H1 (cell line): ENCODE data around the gene MRPS15. TPM values are rescaled to one million over a fixed set of nuclear protein-coding genes. Genes with fewer than 3 reads are reported as not detected.

Source experiments
- CTCF ChIA-PET: fragments of 300-600 bp; sonication (Branson Sonifier 250); formaldehyde crosslinking; loops from one replicate; lab custom pipeline; 2021; ENCODE audit not compliant: partially characterized antibody; lab: Charles Lee
- POLR2A ChIA-PET: fragments of 300-600 bp; sonication (Branson Sonifier 250); formaldehyde crosslinking; loops from one replicate; lab custom pipeline; 2021; ENCODE audit warnings: inconsistent platforms; ENCODE audit not compliant: partially characterized antibody; lab: Charles Lee
- DNase-seq, 2 experiments: peaks; one replicate each; pipeline versions ENCODE4 v3.0.0 to v3.0.0-alpha.2; 2010 to 2022; ENCODE audit warnings: low spot score in 2 of 2, low read depth in 1 of 2, mixed read lengths in 1 of 2
- FAIRE-seq: peaks from 2 replicates; lab custom pipeline; 2011; peaks lifted over from hg19 to GRCh38; lab: Jason Lieb, UNC
- H2AFZ ChIP-seq: 2 replicates; pipeline ENCODE4 v1.8.1; 2012; ENCODE audit warnings: low read length, inconsistent platforms
- H2AK5ac ChIP-seq: 2 replicates; pipeline ENCODE4 v1.6.1; 2013; ENCODE audit warnings: low read depth, low read length
- H2BK120ac ChIP-seq: replicated peaks from 2 replicates; pipeline ENCODE3; 2013; ENCODE audit warnings: low read depth, low read length, inconsistent platforms
- H2BK12ac ChIP-seq: 2 replicates; pipeline ENCODE4 v1.6.1; 2013; ENCODE audit warnings: low read depth, low read length
- H2BK15ac ChIP-seq: 2 replicates; pipeline ENCODE4 v1.6.1; 2013; ENCODE audit warnings: low read length
- H2BK20ac ChIP-seq: 2 replicates; pipeline ENCODE4 v1.6.1; 2013; ENCODE audit warnings: low read length
- H2BK5ac ChIP-seq: 2 replicates; pipeline ENCODE4 v1.6.1; 2013; ENCODE audit warnings: low read depth, low read length
- H3K14ac ChIP-seq: 2 replicates; pipeline ENCODE4 v1.6.1; 2013; ENCODE audit warnings: inconsistent platforms; ENCODE audit not compliant: insufficient read length
- H3K18ac ChIP-seq: 2 replicates; pipeline ENCODE4 v1.6.1; 2013; ENCODE audit warnings: low read length; ENCODE audit errors: extremely low read depth
- H3K23ac ChIP-seq: 2 replicates; pipeline ENCODE4 v1.6.1; 2013; ENCODE audit warnings: inconsistent platforms; ENCODE audit not compliant: insufficient read length
- H3K23me2 ChIP-seq: 2 replicates; pipeline ENCODE4 v1.6.1; 2013; ENCODE audit warnings: low read depth, low read length
- H3K27ac ChIP-seq: 2 replicates; pipeline ENCODE4 v1.6.1; 2011; ENCODE audit warnings: low read depth, low read length, inconsistent platforms
- H3K27me3 ChIP-seq, 4 experiments: replicated peaks in 1 of 4; 1 replicate in 1 of 4; 2 replicates in 3 of 4; pipeline versions ENCODE4 v1.6.1 to v1.8.1; 2011 to 2013; ENCODE audit warnings: low read length in 3 of 4, mild to moderate bottlenecking in 3 of 4, inconsistent platforms in 2 of 4, mixed read lengths in 2 of 4, moderate library complexity in 1 of 4; ENCODE audit not compliant: control insufficient read depth in 3 of 4, insufficient read depth in 3 of 4; ENCODE audit errors: extremely low read depth in 1 of 4
- H3K36me3 ChIP-seq, 4 experiments: 2 replicates each; pipeline versions ENCODE4 v1.6.1 to v1.8.1; 2011 to 2013; ENCODE audit warnings: mild to moderate bottlenecking in 4 of 4, low read length in 3 of 4, moderate library complexity in 2 of 4, control low read depth in 1 of 4, inconsistent platforms in 1 of 4; ENCODE audit not compliant: insufficient read depth in 4 of 4, control insufficient read depth in 2 of 4
- H3K4ac ChIP-seq: replicated peaks from 2 replicates; pipeline ENCODE3; 2013; ENCODE audit warnings: low read length, low read depth, mixed read lengths, inconsistent platforms; ENCODE audit not compliant: insufficient read length
- H3K4me1 ChIP-seq, 4 experiments: replicated peaks in 1 of 4; 1 replicate in 1 of 4; 2 replicates in 3 of 4; pipeline versions ENCODE4 v1.6.1 to v1.8.1; 2011 to 2013; ENCODE audit warnings: low read length in 3 of 4, inconsistent platforms in 2 of 4, mixed read lengths in 1 of 4; ENCODE audit not compliant: insufficient read depth in 4 of 4, control insufficient read depth in 3 of 4
- H3K4me2 ChIP-seq, 2 experiments: 2 replicates each; pipeline versions ENCODE4 v1.6.1 to v1.8.1; 2011 to 2013; ENCODE audit warnings: low read depth in 2 of 2, low read length in 2 of 2, control low read depth in 1 of 2, inconsistent platforms in 1 of 2, mild to moderate bottlenecking in 1 of 2; ENCODE audit not compliant: insufficient read depth in 1 of 2
- H3K4me3 ChIP-seq, 4 experiments: fragments of 200-600, 300-600 bp in 1 of 4; sonication (generic), shearing (Covaris generic), sonication (Bioruptor Twin) in 1 of 4; 2 replicates each; pipeline versions ENCODE4 v1.5.1 to v1.8.1; 2011 to 2016; ENCODE audit warnings: low read length in 4 of 4, low read depth in 3 of 4, control low read depth in 2 of 4, inconsistent platforms in 2 of 4, mild to moderate bottlenecking in 2 of 4, mixed read lengths in 1 of 4, moderate library complexity in 1 of 4; ENCODE audit not compliant: insufficient read depth in 2 of 4; ENCODE audit errors: extremely low read depth in 1 of 4
- H3K56ac ChIP-seq: replicated peaks from 2 replicates; pipeline ENCODE3; 2013; ENCODE audit warnings: low read depth, mild to moderate bottlenecking, mixed read lengths, low read length, inconsistent platforms; ENCODE audit not compliant: insufficient read length
- H3K79me1 ChIP-seq: 2 replicates; pipeline ENCODE4 v1.6.1; 2013; ENCODE audit warnings: low read depth, low read length, control low read depth
- H3K79me2 ChIP-seq, 2 experiments: 2 replicates each; pipeline versions ENCODE4 v1.6.1 to v1.8.1; 2012 to 2013; ENCODE audit warnings: low read length in 2 of 2, mild to moderate bottlenecking in 2 of 2, inconsistent platforms in 1 of 2; ENCODE audit not compliant: insufficient read depth in 2 of 2, control insufficient read depth in 1 of 2
- H3K9ac ChIP-seq, 4 experiments: replicated peaks in 1 of 4; 1 replicate in 1 of 4; 2 replicates in 3 of 4; pipeline versions ENCODE4 v1.6.1 to v1.8.1; 2011 to 2013; ENCODE audit warnings: low read depth in 3 of 4, low read length in 3 of 4, control low read depth in 2 of 4, mild to moderate bottlenecking in 2 of 4, moderate library complexity in 2 of 4, inconsistent platforms in 1 of 4; ENCODE audit errors: extremely low read depth in 1 of 4
- H3K9me3 ChIP-seq, 2 experiments: 2 replicates each; pipeline versions ENCODE4 v1.6.1 to v1.8.1; 2012 to 2013; ENCODE audit warnings: mild to moderate bottlenecking in 2 of 2, moderate library complexity in 2 of 2, control low read depth in 1 of 2, inconsistent platforms in 1 of 2, low read depth in 1 of 2, low read length in 1 of 2, mixed read lengths in 1 of 2; ENCODE audit not compliant: insufficient read depth in 2 of 2
- H4K20me1 ChIP-seq, 2 experiments: replicated peaks in 1 of 2; 2 replicates each; pipeline versions ENCODE3 to v1.8.1; 2011 to 2013; ENCODE audit warnings: inconsistent platforms in 2 of 2, low read length in 2 of 2, mild to moderate bottlenecking in 1 of 2; ENCODE audit not compliant: insufficient read depth in 2 of 2, control insufficient read depth in 1 of 2
- H4K5ac ChIP-seq: 2 replicates; pipeline ENCODE4 v1.6.1; 2013; ENCODE audit warnings: low read length, low read depth, mixed read lengths, inconsistent platforms; ENCODE audit not compliant: insufficient read length
- H4K8ac ChIP-seq: 2 replicates; pipeline ENCODE4 v1.8.0; 2013; ENCODE audit warnings: mild to moderate bottlenecking, moderate library complexity, low read length, inconsistent platforms; ENCODE audit not compliant: insufficient read depth; ENCODE audit errors: extremely low read depth
- H4K91ac ChIP-seq: replicated peaks from 2 replicates; pipeline ENCODE3; 2013; ENCODE audit warnings: low read length, mixed read lengths, inconsistent platforms; ENCODE audit not compliant: insufficient read length
- CREB1 ChIP-seq: IDR thresholded peaks from 2 replicates; pipeline ENCODE4 v1.6.1; 2012; ENCODE audit warnings: inconsistent platforms
- TBP ChIP-seq: IDR thresholded peaks from 2 replicates; pipeline ENCODE4 v1.6.1; 2011; ENCODE audit warnings: low read depth, low read length, improper control_type of control experiment
- WGBS, 2 experiments: shearing (Covaris generic) in 1 of 2; methylation state at CpG; one replicate each; pipeline versions ENCODE4 v1.1.6 to v1.1.7; 2013 to 2015; ENCODE audit warnings: low lambda C conversion rate in 2 of 2, mixed read lengths in 2 of 2, inconsistent platforms in 1 of 2, low coverage in 1 of 2, missing lambda C conversion rate in 1 of 2; ENCODE audit not compliant: insufficient replicate concordance in 2 of 2, insufficient coverage in 1 of 2, insufficient read length in 1 of 2; ENCODE audit errors: extremely low coverage in 1 of 2, missing lambda C conversion rate in 1 of 2; 5-methylcytosine and 5-hydroxymethylcytosine counted together
- polyA plus RNA-seq, 7 experiments: library from polyadenylated mRNA; depleted of rRNA in 3 of 7; stranded (reverse) in 5 of 7; unstranded in 2 of 7; fragments of >200 nt in 5 of 7; fragments of 200-250 nt in 2 of 7; gene quantifications; 1 replicate in 5 of 7; 2 replicates in 1 of 7; 4 replicates in 1 of 7; pipeline versions ENCODE4 v1.2.1 to v1.2.3, GENCODE V29; 2011 to 2013; ENCODE audit warnings: missing spikeins in 2 of 7, mixed read lengths in 2 of 7
- total RNA-seq: library from RNA; stranded (reverse); fragmentation: NEBNext Ultra II Directional; extraction: Animal tissue kit (Norgen Biotek cat#: 25700); gene quantifications from 2 replicates; pipeline ENCODE4 v1.2.1, GENCODE V29; 2021

Gene MRPS15
- total and polyA plus RNA-seq, 2 of the 8 experiments (the other 6 are each of a cell fraction or from before 2014, with no cell fraction given): 53.6 to 129 TPM

DNA sequence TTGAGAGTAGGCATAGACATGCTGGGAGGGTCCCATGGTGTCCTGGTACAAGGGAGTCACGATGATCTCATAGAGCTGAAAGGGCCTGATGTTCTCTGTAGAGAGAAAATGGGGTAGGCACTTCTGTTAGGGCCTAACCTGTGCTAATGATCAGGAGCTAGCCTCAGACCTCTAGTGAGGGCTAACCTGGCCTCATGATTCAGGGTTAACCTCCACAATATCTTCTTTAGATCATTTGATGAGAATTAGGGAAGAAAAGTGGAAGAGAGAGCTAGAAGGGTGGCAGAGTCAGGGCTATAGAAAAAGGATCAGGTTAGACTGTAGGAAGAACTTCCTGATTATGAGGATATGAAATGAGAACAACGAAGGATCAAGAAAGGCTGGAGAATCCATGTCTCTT is 5.0 kb upstream of the MRPS15 start:
- Histone ChIP-seq H3K4ac (no peak overlapping the region), H2AFZ (no peak overlapping the region), H3K27me3 (peaks cover 2 to 30% (median 21%) of the 10 kb centered on the region in 4 experiments), H3K9ac (no peak overlapping the region), H2BK120ac (no peak overlapping the region), H4K8ac (no peak overlapping the region), H3K23ac (no peak overlapping the region), H2BK5ac (no peak overlapping the region), H4K91ac (no peak overlapping the region), H3K18ac (no peak overlapping the region), H3K79me2 (no peaks in the 10 kb centered on the region), H3K79me1 (no peaks in the 10 kb centered on the region), H4K20me1 (no peaks in the 10 kb centered on the region), H3K4me2 (no peak overlapping the region), H3K56ac (no peak overlapping the region), H3K9me3 (no peaks in the 10 kb centered on the region), H2AK5ac (no peak overlapping the region), H2BK15ac (no peak overlapping the region), H3K23me2 (no peaks in the 10 kb centered on the region; the same call in 1 of the 2 replicates), H3K14ac (no peak overlapping the region), H3K4me3 (no peak overlapping the region), H2BK12ac (no peak overlapping the region), H3K36me3 (no peaks in the 10 kb centered on the region), H4K5ac (no peak overlapping the region), H3K4me1 (peaks cover 0 to 3% (median 0%) of the 10 kb centered on the region in 4 experiments; a peak in 2 of 7 replicates), H2BK20ac (no peak overlapping the region), H3K27ac (no peak overlapping the region)
- TF ChIP-seq TBP: no peak
- no peak for TF ChIP-seq CREB1
- DNase-seq: no peak
- no peak for FAIRE-seq
- 34% methylated on average over 2 of the region's 2 CpGs; no CpG with 5 or more reads in 1 of the 2 experiments for WGBS, 2 experiments
- CTCF ChIA-PET: interaction anchor here (0.6 to 2.1 kb wide), 2 partner anchors 47 to 1095 kb away, joined by 5 to 8 read pairs; no protein-coding TSS in a partner anchor
- POLR2A ChIA-PET: interaction anchor here (1.0 to 1.2 kb wide), 2 partner anchors 9 to 19 kb away, joined by 3 to 5 read pairs; partner anchors contain the start of gene OSCP1
